Caco-2 (cell line): Measurements from ENCODE around the gene DLL1. TPM values are rescaled to one million over a fixed set of nuclear protein-coding genes. Genes with fewer than 3 reads are reported as not detected.

ENCODE experiments used
- BruUV-seq: library from RNA; stranded (reverse); fragments of 400-500 nt; replicated peaks from 2 replicates; lab custom pipeline; 2021; lab: Mats Ljungman, UMichigan
- CTCF ChIA-PET: fragments of 300-600 bp; sonication (Branson Sonifier 250); formaldehyde crosslinking; loops from one replicate; lab custom pipeline; 2022; ENCODE audit warnings: antibody characterized with exemption; lab: Charles Lee
- POLR2A ChIA-PET: fragments of 300-600 bp; sonication (Branson Sonifier 250); formaldehyde crosslinking; loops from one replicate; lab custom pipeline; 2022; ENCODE audit warnings: antibody characterized with exemption; lab: Charles Lee
- DNase-seq, 2 experiments: peaks; one replicate each; pipeline versions ENCODE4 v3.0.0 to v3.0.0-alpha.2; 2020 to 2022
- H3K27me3 ChIP-seq: replicated peaks from 2 replicates; pipeline ENCODE4 v1.6.0; 2011; ENCODE audit warnings: low read length; ENCODE audit not compliant: control insufficient read depth, insufficient read depth
- H3K36me3 ChIP-seq: 2 replicates; pipeline ENCODE4 v1.5.1; 2011; ENCODE audit warnings: low read length; ENCODE audit not compliant: control insufficient read depth, insufficient read depth
- H3K4me1 ChIP-seq: fragments of 250-450 bp; sonication (Bioruptor Pico); 2 replicates; pipeline ENCODE4 v1.5.1; 2020; ENCODE audit warnings: mild to moderate bottlenecking
- H3K4me3 ChIP-seq: 2 replicates; pipeline ENCODE4 v1.5.1; 2011; ENCODE audit warnings: low read depth, mild to moderate bottlenecking, control low read depth, low read length
- H3K9me3 ChIP-seq: fragments of 250-450 bp; sonication (Bioruptor Pico); 2 replicates; pipeline ENCODE4 v1.5.1; 2020; ENCODE audit warnings: mild to moderate bottlenecking, moderate library complexity
- H3K27ac Mint-ChIP-seq: one replicate; pipeline ENCODE4 v1.8.0; 2022; ENCODE audit warnings: mixed read lengths; ENCODE audit not compliant: unreplicated experiment
- H3K27me3 Mint-ChIP-seq: one replicate; pipeline ENCODE4 v1.8.0; 2022; ENCODE audit warnings: mixed read lengths; ENCODE audit not compliant: insufficient read depth, unreplicated experiment
- H3K36me3 Mint-ChIP-seq: one replicate; pipeline ENCODE4 v1.8.0; 2022; ENCODE audit warnings: mild to moderate bottlenecking, mixed read lengths; ENCODE audit not compliant: insufficient read depth, unreplicated experiment
- H3K4me1 Mint-ChIP-seq: one replicate; pipeline ENCODE4 v1.8.0; 2022; ENCODE audit warnings: low read depth, mixed read lengths; ENCODE audit not compliant: unreplicated experiment
- H3K4me3 Mint-ChIP-seq: one replicate; pipeline ENCODE4 v1.8.0; 2022; ENCODE audit warnings: mild to moderate bottlenecking, moderate library complexity, mixed read lengths; ENCODE audit not compliant: unreplicated experiment
- H3K9me3 Mint-ChIP-seq: one replicate; pipeline ENCODE4 v1.8.0; 2022; ENCODE audit warnings: mixed read lengths; ENCODE audit not compliant: unreplicated experiment
- CTCF ChIP-seq, 2 experiments: fragments of 200-600 bp in 1 of 2; IDR thresholded peaks; 1 replicate in 1 of 2; 2 replicates in 1 of 2; pipeline versions ENCODE4 v1.5.1 to v1.8.0; 2011 to 2022; ENCODE audit warnings: antibody characterized with exemption in 1 of 2, control low read depth in 1 of 2, inconsistent platforms in 1 of 2, low read depth in 1 of 2, low read length in 1 of 2, mild to moderate bottlenecking in 1 of 2, moderate library complexity in 1 of 2; ENCODE audit not compliant: insufficient read depth in 1 of 2, severe bottlenecking in 1 of 2, unreplicated experiment in 1 of 2
- intact Hi-C: fragments of 100-400 bp; cut with micrococcal nuclease; formaldehyde crosslinking; loops from one replicate; pipeline ENCODE4 v1.10.0; 2022; ENCODE audit not compliant: unreplicated experiment
- total RNA-seq: library from RNA; stranded (reverse); gene quantifications from 2 replicates; pipeline ENCODE4 v1.2.3, GENCODE V29; 2022

DLL1 gene
- total RNA-seq, 1 experiment from 2014 or later = 6.6 TPM

DNA sequence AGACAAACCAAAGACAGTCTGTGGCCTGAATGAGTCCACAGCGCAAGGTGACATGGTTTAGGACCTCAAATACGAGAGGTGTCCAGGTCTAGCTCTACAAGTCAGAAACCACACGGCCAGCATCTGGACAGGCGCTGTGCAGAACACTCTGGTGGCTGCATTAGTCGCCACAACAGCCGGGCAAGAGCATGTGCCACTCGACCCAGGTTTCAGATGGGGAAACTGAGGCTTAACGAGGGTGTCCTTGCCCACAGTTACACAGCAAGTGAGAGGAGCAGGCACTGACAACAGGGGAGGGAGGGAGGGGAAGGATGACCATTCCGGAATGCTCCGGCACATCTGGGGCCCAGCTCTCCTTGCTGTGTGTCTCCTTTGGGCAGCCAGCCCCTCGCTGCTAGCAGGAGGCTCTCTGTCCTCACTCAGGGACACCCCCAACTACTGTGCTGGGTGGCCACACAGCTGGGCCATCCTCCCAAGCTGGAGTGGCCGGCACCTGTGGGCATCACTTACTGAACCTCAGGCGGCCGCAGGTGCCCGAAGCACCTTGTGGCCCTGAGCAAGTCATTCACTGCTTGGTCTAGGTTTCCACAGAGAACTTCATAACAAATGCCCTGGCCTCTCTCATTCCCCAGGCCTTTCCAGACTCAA is 6.6 kb downstream of the DLL1 start:
- H3K9me3 Mint-ChIP-seq = no peaks in the 10 kb centered on the region
- no peaks in the 10 kb centered on the region for H3K27me3 ChIP-seq
- no peak overlapping the region for H3K4me3 ChIP-seq
- no peaks in the 10 kb centered on the region for H3K9me3 ChIP-seq
- intact Hi-C loops = loop anchor here (5.0 kb wide), 1 partner anchor 562 kb away; the partner anchor contains the start of gene PHF10
- POLR2A ChIA-PET = no interaction called here
- peaks cover 6% of the 10 kb centered on the region for H3K36me3 Mint-ChIP-seq
- H3K27ac Mint-ChIP-seq = no peak overlapping the region
- H3K4me3 Mint-ChIP-seq = no peak overlapping the region
- H3K4me1 Mint-ChIP-seq = peaks cover 12% of the 10 kb centered on the region
- TF ChIP-seq CTCF (IDR thresholded peaks at IDR 0.05; ENCODE audit: insufficient read depth in 1 of 2, low read depth in 1 of 2, low read length in 1 of 2, severe bottlenecking in 1 of 2, unreplicated experiment in 1 of 2) = no peak
- H3K27me3 Mint-ChIP-seq = peaks cover 5% of the 10 kb centered on the region
- BruUV-seq = no TSS peak
- peaks cover 17% of the 10 kb centered on the region for H3K4me1 ChIP-seq
- CTCF ChIA-PET = no interaction called here
- H3K36me3 ChIP-seq = no peaks in the 10 kb centered on the region; the same call in 1 of the 2 replicates
- peak in 1 of 2 experiments; percentile 25 for DNase-seq

GRCh38 chr6:170283212-170284081 is 7.4 kb downstream of the DLL1 start:
- Mint-ChIP-seq H3K27me3 (no peaks in the 10 kb centered on the region), H3K4me3 (no peak overlapping the region), H3K27ac (no peak overlapping the region), H3K9me3 (no peaks in the 10 kb centered on the region), H3K4me1 (peaks cover 7% of the 10 kb centered on the region), H3K36me3 (peaks cover 6% of the 10 kb centered on the region)
- peak in 1 of 2 experiments; percentile 19 for DNase-seq
- peaks cover 9% of the 10 kb centered on the region for H3K4me1 ChIP-seq
- TF ChIP-seq CTCF (IDR thresholded peaks at IDR 0.05; ENCODE audit: insufficient read depth in 1 of 2, low read depth in 1 of 2, low read length in 1 of 2, severe bottlenecking in 1 of 2, unreplicated experiment in 1 of 2) = no peak
- BruUV-seq = no TSS peak
- no peak overlapping the region for H3K4me3 ChIP-seq
- no peaks in the 10 kb centered on the region; the same call in 1 of the 2 replicates for H3K36me3 ChIP-seq
- ChIA-PET CTCF (no interaction called here), POLR2A (no interaction called here)
- intact Hi-C loops = loop anchor here (5.0 kb wide), 1 partner anchor 561 kb away; the partner anchor contains the start of gene PHF10
- H3K9me3 ChIP-seq = no peaks in the 10 kb centered on the region
- no peaks in the 10 kb centered on the region for H3K27me3 ChIP-seq

DNA sequence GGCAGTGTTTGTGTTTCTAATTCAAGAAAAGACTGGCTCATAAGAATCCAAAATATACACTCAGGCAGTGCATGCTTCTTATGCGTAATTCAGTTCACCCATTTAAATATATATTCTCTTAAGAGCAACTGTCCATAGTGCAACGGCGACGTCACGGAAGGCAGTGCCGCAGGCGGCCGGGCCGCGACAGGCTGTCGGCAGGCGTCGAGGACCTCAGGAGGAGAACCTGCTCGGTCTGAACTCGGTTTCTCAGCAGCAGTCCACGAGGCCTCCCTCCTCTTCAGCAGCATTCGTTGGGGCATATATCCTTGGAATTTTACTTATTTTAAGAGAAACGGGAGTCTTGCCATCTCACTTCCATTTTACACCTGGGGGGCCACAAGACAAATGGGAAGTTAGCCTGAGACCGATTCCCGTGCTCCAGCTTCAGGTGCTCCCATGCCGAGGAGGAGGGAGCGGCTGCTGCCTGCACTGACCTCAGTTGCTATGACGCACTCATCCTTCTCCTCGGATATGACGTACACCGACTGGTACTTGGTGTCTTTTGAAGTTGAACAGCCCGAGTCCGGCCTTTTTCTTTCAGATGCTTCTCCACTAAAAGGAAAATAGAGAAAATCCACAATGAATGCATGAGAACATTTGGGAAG is 8.2 kb downstream of the DLL1 start:
- DNase-seq = peak in 1 of 2 experiments; percentile 18
- Mint-ChIP-seq H3K4me1 (peaks cover 5% of the 10 kb centered on the region), H3K9me3 (no peaks in the 10 kb centered on the region), H3K27me3 (no peaks in the 10 kb centered on the region), H3K4me3 (no peak overlapping the region), H3K27ac (no peak overlapping the region), H3K36me3 (peaks cover 6% of the 10 kb centered on the region)
- CTCF ChIA-PET = no interaction called here
- H3K27me3 ChIP-seq = no peaks in the 10 kb centered on the region
- no peak overlapping the region for H3K4me3 ChIP-seq
- H3K36me3 ChIP-seq = no peaks in the 10 kb centered on the region; the same call in 1 of the 2 replicates
- POLR2A ChIA-PET = no interaction called here
- BruUV-seq = no TSS peak
- H3K4me1 ChIP-seq = 0 out of 2 replicates have a peak, but pooled peaks cover 4% of the 10 kb centered on the region
- TF ChIP-seq CTCF (IDR thresholded peaks at IDR 0.05; ENCODE audit: insufficient read depth in 1 of 2, low read depth in 1 of 2, low read length in 1 of 2, severe bottlenecking in 1 of 2, unreplicated experiment in 1 of 2) = no peak
- no peaks in the 10 kb centered on the region for H3K9me3 ChIP-seq
- intact Hi-C loops = loop anchor here (5.0 kb wide), 1 partner anchor 560 kb away; the partner anchor contains the start of gene PHF10
